ENCODE data around the gene PCSK7.

PCSK7 gene

DNA sequence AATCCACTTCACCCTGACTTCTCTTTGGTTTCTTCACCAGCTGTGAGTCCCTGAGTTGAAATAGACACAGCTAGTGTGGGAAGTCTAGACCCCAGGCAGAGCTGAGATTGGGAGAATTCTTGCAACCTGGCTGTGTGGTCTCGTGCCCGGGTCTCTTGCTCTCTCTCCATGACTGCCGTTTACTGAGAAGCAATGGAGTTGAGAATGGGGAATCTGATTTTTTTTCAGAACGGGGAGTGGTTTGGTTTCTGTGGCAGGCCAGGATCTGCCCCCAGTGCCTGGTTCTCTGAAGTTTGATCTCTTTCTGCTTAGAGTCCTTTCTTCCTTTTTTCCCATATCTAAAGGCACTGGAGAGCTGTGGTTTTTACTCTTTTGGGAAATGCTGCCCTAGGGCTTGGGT, 51.9 kb downstream of the PCSK7 start:
- peak; percentile 16 for DNase-seq

GRCh38 chr11:117179048-117179999, 52.5 kb downstream of the PCSK7 start:
- DNase-seq = peak; percentile 60

- DNase-seq = peak; percentile 89
Measured at GRCh38 chr11:117178210-117179034, 53.5 kb downstream of the PCSK7 start, which contains the start of gene SIDT2. SIDT2 (plus strand) TSS chr11:117178743; CDS start chr11:117179264, 521 bp downstream.

- DNase-seq = no peak
Measured at GRCh38 chr11:117177534-117178209, 54.2 kb downstream of the PCSK7 start.

DNA sequence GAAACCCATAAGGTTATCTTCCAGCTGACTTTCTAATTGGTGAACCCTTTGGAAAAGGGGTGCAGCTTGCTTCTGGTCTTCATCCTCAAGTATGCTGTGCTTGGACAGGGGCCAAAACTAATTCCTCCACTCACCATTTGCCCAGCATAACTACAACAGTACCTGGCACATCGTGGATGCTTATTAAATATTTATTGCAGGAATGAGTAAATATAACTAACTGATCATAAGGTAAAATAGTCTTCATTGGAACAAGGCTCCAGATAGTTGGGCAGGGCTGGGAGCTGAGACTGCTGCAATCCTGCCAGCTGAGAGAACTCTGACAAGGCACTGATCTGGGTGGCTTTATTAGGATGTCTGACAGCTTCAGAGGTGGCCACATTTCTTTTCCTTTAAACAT, 55.7 kb downstream of the PCSK7 start:
- DNase-seq = no peak

DNA sequence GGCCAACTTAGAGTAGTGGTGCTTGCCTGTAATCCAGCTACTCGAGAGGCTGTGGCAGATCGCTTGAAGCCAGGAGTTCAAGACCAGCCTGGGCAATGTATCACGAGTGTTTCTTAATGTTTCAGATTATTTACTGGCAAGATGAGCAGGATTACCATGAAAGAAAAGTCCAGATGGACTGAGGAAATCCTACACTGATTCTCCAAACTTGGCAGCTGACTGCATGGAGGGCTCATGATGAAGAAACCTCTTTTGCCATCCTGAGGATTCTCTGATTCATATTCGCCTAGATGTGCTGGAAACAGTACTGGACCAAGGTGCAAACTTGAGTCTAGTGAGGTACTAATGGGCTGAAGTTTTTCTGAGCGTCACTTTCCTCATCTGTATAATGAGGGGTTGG, 56.1 kb downstream of the PCSK7 start:
- DNase-seq = no peak

- no peak for DNase-seq
Measured at GRCh38 chr11:117175104-117175503, 56.8 kb downstream of the PCSK7 start.

GRCh38 chr11:117172724-117173421, 59.0 kb downstream of the PCSK7 start:
- no peak for DNase-seq

DNA sequence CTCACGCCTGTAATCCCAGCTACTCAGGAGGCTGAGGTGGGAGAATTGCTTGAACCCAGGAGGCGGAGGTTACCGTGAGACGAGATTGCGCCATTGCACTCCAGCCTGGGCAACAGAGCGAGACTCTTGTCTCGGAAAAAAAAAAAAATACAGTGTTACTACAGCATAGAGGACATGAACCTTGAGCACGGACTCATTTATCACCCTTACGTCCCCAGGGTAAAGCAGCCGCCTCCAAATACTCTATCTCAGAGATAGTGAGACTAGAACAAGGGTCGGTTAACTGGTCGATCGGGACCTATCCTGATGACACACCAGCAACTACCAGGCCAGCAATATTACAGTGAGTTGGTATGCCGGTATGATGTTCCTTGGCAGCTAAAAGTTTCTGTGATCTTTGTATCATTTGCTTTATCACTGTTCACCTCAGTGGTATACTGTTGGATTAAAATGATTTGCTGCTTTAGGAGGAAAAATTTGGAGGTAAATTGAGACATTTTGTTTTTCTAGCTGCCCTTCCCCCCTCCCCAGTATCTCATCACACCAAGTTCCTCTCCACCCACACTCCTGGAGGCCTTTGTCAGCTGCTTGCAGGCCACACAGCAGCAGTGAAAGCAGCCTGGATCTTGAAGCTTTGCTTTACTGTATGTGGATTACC, 60.3 kb downstream of the PCSK7 start:
- no peak for DNase-seq

- no peak for DNase-seq
Measured at GRCh38 chr11:117171007-117171403, 60.9 kb downstream of the PCSK7 start.

DNA sequence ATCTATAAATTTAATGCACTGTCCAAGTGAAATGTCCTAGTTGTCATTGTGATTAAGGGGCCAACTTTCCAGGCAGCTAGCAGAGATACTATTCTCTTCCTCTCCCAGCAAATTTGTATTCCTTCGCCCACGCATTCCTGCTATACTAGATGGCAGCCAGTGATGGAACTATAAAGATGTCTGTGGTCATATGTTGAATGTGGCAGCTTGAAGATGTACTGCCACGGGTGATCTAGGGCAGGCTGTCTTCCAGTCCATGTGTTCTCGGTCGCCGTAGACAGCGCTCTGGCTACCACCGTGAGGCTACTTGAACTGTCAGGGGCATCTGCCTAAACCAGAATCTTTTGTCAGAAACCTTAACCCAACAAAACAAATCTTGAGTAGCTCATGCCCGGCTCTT, 61.7 kb downstream of the PCSK7 start:
- DNase-seq = no peak

GRCh38 chr11:117169736-117170135, 62.1 kb downstream of the PCSK7 start:
- no peak for DNase-seq

DNA sequence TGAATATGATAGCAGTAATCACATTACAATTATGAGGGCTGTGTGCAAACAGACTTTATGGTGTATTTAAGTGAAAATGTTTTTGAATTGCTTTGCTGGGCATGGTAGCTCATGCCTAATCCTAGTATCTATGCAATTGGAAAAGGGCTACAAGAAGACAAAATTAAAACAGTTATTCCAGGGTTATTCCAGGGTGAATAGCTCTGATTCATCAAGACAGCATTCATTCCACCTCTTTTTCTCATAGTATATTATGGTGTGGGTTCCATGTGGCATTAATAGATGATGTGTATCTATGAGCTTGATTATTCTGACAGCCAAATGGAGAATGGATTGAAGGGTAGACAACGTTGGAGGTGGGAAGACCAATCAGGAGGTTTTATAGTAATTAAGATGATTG, 65.4 kb downstream of the PCSK7 start:
- no peak for DNase-seq

DNA sequence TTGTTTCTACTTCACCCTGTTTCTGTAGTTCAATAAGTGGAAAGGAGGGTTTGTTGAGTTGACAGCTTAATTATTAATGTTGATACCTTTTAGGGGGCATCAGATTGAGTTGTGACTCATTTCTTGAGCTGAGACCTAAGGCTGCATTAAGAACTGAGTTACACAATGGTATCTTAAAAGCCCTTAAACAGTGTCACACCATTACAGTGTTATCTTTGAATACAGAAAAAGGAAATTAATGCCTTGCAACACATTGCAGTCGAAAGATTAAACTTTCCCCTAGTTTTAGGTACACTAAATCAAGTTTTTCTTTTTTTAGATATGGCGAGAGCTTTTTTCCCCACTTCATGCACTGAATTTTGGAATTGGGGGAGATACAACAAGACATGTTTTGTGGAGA, 71.0 kb downstream of the PCSK7 start:
- no peak for DNase-seq

DNA sequence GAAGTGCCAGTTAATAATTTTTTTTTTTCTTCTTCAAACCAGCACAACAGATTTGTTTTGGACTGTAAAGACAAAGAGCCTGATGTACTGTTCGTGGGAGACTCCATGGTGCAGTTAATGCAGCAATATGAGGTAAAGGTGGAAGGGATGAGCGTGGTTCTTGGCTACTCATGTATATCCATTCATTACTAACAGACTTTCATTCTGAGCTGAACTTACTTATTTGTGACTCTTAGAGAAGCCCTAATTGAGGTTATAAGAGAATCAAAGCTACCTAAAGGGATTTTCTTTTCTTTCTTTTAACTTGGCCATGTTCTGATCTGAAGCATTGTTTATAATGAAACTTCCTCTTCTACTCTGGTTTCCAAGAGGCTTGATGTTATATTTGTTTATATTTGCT, 72.0 kb downstream of the PCSK7 start:
- no peak for DNase-seq

DNA sequence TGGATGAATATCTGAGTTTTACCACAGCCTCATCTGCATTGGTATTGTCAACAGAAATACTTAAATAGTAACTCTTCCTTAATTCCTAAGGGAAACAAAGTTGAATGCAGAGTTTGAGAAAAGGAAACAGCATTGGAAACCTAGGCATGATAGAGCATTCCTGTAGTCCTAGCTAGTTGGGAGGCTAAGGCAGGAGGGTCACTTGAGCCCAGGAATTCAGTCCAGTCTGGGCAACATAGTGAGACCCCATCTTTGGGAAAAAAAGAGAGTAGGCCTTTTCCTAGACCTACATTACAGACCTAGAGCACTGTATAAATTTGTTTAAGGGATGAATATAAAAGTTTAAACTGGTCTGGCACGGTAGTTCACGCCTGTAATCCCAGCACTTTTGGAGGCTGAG, 74.4 kb downstream of the PCSK7 start:
- DNase-seq = no peak

DNA sequence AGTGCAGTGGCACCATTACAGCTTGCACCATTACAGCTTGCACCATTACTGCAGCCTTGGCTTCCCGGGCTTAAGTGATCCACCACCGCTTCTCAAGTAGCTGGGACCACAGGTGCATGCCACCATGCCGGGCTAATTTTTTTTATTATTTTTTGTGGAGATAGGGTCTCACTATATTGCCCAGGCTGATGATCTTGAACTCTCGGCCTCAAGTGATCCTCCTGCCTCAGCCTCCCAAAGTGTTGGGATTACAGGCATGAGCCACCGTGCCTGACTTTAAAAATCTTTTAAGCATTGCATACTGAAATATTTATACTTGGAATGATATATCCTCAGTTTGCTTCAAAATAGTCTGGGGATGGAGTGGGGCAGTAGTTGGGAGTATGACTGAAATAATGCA, 77.4 kb downstream of the PCSK7 start:
- no peak for DNase-seq

All from CD4-positive, alpha-beta T cell treated with Interleukin-17A for 1 hour (primary cell).